Fibroblast of villous mesenchyme (primary cell): ENCODE measurements around the gene SNX18. TPM values are rescaled to one million over a fixed set of nuclear protein-coding genes. Genes with fewer than 3 reads are reported as not detected.
"Not testable (repeated sequence)": the region's sequence is repeated elsewhere in the genome, so short reads cannot be mapped to it uniquely, and the experiment has no call there.

Experiments
- DNase-seq: peaks from one replicate; pipeline ENCODE4 v3.0.0-alpha.2; 2010; ENCODE audit warnings: low read depth
- H3K4me3 ChIP-seq: 2 replicates; pipeline ENCODE4 v1.5.1; 2011; ENCODE audit warnings: low read depth, mild to moderate bottlenecking, low read length
- total RNA-seq: library from RNA; depleted of rRNA; stranded (reverse); fragments of >200 nt; gene quantifications from 2 replicates; pipeline ENCODE4 v1.2.3, GENCODE V29; 2012
- TF ChIP-seq, protein P1 (sequence below): IDR thresholded peaks from 2 replicates; pipeline ENCODE4 v1.5.1; 2012; ENCODE audit warnings: low read depth, mild to moderate bottlenecking, low read length; ENCODE audit not compliant: insufficient read depth

The SNX18 gene
- total RNA-seq, 1 donor = 51.0 TPM

DNA sequence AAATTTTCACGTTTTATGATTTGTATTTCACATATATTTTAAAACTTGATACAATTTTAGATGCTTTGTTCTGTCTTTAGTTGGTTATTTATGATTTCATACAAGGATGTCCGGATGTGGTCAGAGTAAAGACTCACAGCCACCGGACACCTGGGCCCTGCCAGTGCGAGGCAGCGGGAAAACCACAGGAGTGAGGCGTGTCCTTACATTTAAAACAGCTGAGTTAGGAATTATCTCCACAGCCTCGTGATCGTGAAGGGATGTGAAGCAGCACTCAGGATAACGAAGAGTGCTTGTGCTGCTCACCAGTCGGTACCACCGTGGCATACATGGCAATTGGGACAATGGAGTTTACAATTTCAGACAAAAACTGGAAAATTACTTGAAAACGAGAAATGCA lies 14.0 kb downstream of the SNX18 start:
- DNase-seq = peak; percentile 70
- TF ChIP-seq, protein P1, sequence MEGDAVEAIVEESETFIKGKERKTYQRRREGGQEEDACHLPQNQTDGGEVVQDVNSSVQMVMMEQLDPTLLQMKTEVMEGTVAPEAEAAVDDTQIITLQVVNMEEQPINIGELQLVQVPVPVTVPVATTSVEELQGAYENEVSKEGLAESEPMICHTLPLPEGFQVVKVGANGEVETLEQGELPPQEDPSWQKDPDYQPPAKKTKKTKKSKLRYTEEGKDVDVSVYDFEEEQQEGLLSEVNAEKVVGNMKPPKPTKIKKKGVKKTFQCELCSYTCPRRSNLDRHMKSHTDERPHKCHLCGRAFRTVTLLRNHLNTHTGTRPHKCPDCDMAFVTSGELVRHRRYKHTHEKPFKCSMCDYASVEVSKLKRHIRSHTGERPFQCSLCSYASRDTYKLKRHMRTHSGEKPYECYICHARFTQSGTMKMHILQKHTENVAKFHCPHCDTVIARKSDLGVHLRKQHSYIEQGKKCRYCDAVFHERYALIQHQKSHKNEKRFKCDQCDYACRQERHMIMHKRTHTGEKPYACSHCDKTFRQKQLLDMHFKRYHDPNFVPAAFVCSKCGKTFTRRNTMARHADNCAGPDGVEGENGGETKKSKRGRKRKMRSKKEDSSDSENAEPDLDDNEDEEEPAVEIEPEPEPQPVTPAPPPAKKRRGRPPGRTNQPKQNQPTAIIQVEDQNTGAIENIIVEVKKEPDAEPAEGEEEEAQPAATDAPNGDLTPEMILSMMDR = no peak

GRCh38 chr5:54533541-54534190 lies 16.1 kb downstream of the SNX18 start:
- H3K4me3 ChIP-seq = no peak overlapping the region
- no peak for DNase-seq
- TF ChIP-seq, protein P1 = no peak

More for the DNA sequence above, 14.0 kb downstream of the SNX18 start:
- H3K4me3 ChIP-seq = no peak overlapping the region

- no peak for DNase-seq
- no peak overlapping the region for H3K4me3 ChIP-seq
- TF ChIP-seq, protein P1 = no peak
Observed at GRCh38 chr5:54534191-54535004, 16.8 kb downstream of the SNX18 start.

DNA sequence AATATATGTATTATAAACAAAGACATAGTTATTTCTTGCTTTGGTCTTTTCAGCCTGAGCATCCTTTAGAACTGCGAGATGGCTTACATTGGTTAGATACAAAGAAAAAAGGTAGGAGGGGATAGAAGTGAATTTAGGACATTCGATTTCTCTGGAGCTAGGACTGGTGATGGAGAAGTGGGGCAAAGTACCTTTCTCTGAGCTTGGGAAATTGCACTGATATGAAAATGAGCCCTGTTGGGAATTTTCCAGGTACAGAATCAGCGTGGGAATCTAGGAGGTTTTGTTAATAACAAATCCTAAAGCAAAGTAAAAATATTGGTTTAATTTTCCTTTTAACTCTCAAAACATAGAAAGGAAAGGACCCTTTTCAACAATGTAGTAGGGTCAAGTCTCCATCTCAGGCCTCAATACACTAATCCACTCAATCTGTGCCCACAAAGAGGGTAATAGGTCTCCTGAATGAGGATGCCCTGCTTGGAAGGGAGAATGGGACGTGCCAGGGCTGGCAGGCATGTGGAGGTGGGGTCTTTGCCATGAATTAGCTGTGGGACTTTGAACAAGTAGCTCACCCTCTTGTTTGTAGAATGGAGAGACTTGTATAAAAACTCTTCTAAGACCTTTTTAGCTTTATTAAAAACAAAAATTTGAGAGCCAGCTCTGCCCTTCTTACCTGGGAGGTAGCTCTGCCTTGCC lies 17.7 kb downstream of the SNX18 start:
- H3K4me3 ChIP-seq = no peak overlapping the region
- DNase-seq = no peak
- TF ChIP-seq, protein P1 = no peak

GRCh38 chr5:54536375-54536774 lies 18.8 kb downstream of the SNX18 start:
- not testable (repeated sequence) for H3K4me3 ChIP-seq, DNase-seq

DNA sequence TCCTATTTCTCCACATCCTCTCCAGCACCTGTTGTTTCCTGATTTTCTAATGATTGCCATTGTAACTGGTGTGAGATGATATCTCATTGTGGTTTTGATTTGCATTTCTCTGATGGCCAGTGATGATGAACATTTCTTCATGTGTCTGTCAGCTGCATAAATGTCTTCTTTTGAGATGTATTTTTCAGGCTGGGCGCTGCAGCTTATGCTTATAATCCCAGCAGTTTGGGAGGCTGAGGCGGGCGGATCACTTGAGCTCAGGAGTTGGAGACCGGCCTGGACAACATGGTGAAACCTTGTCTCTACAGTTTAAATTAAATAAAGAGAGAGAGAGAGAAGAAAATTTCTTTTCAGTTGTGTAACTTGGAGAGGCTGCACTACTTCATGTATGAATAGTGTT lies 19.3 kb downstream of the SNX18 start:
- not testable (repeated sequence) for DNase-seq, H3K4me3 ChIP-seq

DNA sequence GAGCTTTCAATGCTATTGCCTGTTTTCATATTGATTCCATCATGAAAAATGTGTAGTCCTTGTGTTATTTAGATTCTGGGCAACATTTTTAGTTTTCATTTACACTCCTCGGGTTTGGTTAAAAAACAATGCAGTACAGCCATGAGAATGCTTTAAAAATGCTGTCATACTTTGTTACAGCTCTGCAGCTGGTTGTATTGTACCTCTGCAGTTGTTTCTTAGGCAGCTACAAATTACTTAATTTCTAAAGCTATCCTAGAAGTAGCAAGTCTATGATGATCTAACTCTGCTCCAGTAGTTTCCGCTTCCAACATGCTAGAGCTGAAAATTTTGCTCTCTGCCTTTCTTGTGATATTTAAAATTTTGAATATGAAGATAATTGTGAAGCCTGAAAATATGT lies 20.2 kb downstream of the SNX18 start:
- TF ChIP-seq, protein P1 = no peak
- no peak for DNase-seq
- no peak overlapping the region for H3K4me3 ChIP-seq
